Subcutaneous adipose tissue (tissue), 4 donors: Measurements from ENCODE around the gene ITPKB. TPM values are rescaled to one million over a fixed set of nuclear protein-coding genes. Genes with fewer than 3 reads are reported as not detected.

Experiments used
- total RNA-seq, 4 donors: library from RNA; depleted of rRNA; stranded (reverse); fragments of >200 nt; gene quantifications; one replicate each; pipeline ENCODE4 v1.1.0, GENCODE V29; 2016
- TF ChIP-seq, protein P1 (sequence below): fragments of 450-650 bp; IDR thresholded peaks from one replicate; pipeline ENCODE4 v1.5.1; 2016; ENCODE audit warnings: low read depth, mild to moderate bottlenecking, control low read depth, antibody characterized with exemption, moderate library complexity

Gene ITPKB
- total RNA-seq, 4 donors from 2014 or later = 16.6 to 72.5 (median 28.1) TPM

DNA sequence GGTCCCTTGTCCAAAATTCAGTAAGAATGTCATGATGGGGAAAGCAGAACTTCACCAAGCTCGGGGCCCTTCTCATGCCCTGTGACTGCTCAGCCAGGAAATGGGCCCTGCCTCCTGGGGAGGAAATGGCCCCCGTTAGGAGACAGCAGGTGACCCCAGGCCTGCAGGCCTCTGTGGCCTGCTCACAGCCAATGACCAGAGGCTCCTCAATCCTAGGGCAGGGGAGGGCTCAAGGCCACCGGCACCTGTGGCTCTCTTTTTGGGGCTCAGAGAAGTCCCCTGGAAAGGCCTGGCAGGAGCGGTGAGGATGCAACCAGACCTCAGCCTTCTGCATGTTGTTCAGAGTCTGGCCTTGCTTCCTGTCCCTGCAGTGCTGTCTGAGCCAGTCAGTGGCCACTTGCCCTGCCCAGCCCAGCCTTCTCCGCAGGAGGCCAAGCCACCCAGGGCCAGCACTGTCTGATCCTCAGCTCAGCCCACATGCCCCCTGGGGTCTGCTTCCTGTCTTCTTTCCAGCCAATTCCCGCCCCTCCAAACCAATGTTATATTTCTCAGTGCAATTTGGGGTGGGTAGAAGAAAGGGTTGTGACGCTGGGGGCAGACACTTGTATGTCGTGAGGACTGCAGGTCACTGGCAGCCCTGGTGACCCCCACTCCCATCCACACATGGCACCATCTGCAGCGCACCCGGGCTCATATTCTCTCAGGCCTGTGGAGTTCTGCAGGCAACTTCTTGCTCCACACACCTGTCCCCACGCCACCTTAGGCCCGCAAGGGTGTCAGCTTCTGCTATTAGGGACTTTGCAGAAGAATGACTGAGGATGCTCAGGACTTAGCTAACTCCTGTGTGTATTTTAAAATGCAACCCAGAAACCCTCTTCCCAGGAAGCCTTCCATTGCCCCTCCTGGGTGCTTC, 83.6 kb downstream of the ITPKB start:
- TF ChIP-seq, protein P1, sequence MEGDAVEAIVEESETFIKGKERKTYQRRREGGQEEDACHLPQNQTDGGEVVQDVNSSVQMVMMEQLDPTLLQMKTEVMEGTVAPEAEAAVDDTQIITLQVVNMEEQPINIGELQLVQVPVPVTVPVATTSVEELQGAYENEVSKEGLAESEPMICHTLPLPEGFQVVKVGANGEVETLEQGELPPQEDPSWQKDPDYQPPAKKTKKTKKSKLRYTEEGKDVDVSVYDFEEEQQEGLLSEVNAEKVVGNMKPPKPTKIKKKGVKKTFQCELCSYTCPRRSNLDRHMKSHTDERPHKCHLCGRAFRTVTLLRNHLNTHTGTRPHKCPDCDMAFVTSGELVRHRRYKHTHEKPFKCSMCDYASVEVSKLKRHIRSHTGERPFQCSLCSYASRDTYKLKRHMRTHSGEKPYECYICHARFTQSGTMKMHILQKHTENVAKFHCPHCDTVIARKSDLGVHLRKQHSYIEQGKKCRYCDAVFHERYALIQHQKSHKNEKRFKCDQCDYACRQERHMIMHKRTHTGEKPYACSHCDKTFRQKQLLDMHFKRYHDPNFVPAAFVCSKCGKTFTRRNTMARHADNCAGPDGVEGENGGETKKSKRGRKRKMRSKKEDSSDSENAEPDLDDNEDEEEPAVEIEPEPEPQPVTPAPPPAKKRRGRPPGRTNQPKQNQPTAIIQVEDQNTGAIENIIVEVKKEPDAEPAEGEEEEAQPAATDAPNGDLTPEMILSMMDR = no peak

DNA sequence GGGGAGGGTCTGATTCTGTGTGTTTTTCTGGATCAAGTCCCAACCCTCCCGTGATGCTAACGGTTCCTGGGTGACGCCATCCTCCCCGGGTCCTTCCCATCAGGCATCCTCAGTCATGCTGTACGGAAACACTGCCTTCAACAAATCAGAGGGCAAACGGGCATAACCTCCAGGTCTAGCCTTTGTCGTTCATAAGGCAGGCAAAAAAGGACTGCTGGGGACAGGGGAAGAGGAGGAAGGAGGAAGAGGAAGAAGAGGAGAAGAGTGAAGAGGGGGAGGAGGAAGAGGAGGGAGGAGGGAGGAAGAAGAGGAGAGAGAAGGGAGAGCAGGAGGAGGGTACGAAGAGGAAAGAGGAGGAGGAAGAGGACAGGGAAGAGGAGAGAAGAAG, 84.4 kb downstream of the ITPKB start:
- TF ChIP-seq, protein P1 = no peak

GRCh38 chr1:226654046-226654667, 84.9 kb downstream of the ITPKB start:
- TF ChIP-seq, protein P1 = no peak

- TF ChIP-seq, protein P1 = no peak
Observed at GRCh38 chr1:226653311-226653921, 85.7 kb downstream of the ITPKB start.

DNA sequence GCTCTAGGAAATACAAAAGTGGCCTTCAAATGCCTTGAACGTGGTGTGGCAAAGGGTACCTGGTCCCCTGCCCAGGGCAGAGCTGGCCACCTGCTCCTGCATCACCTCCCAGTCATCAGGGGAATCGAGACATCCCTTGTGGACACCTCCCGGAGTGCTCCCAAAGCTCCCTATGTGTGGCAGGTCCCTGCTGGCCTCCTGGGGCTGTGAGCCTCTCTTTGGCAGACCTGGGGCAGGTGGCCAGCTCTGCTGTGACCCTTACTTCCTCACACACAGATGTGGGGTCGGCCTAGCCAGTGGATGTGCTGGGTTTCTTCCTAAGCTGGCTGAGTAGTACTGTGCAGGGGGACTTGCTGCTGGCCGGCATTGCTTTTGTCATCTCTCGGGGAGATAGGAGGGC, 86.5 kb downstream of the ITPKB start:
- TF ChIP-seq, protein P1 = no peak

- TF ChIP-seq, protein P1 = no peak
Observed at GRCh38 chr1:226651732-226652105, 87.4 kb downstream of the ITPKB start.
